Stimulated activated CD8-positive, alpha-beta memory T cell treated with anti-CD3 and anti-CD28 coated beads, Interleukin-15, amount 100 ng/mL, for 48 hours (primary cell): ENCODE data around the gene KLHL25.
"Not testable (repeated sequence)": the region's sequence is repeated elsewhere in the genome, so short reads cannot be mapped to it uniquely, and the experiment has no call there.

Source experiments
- DNase-seq, 2 donors: peaks; one replicate each; pipeline ENCODE4 v3.0.0-alpha.2; 2020; ENCODE audit warnings: low read depth in 2 of 2

KLHL25 gene

GRCh38 chr15:85794598-85795336 is at the start of gene KLHL25:
Gene KLHL25 (minus strand): TSS chr15:85794925. CDS start chr15:85769810, 25,115 bp downstream.
- peak; percentile 85 to 89 for DNase-seq

- no peak for DNase-seq
Observed at GRCh38 chr15:85840802-85841152, 46.1 kb upstream of the KLHL25 start.

- peak; percentile 66 to 67 for DNase-seq
Observed at GRCh38 chr15:85840079-85840801, 45.5 kb upstream of the KLHL25 start.

GRCh38 chr15:85839643-85840042 is 44.9 kb upstream of the KLHL25 start:
- DNase-seq = no peak

- no peak for DNase-seq
Observed at GRCh38 chr15:85838655-85839054, 43.9 kb upstream of the KLHL25 start.

- DNase-seq = no peak
Observed at GRCh38 chr15:85837881-85838280, 43.2 kb upstream of the KLHL25 start.

GRCh38 chr15:85837011-85837433 is 42.3 kb upstream of the KLHL25 start:
- DNase-seq = no peak

GRCh38 chr15:85834651-85835050 is 39.9 kb upstream of the KLHL25 start:
- no peak for DNase-seq

GRCh38 chr15:85832394-85832793 is 37.7 kb upstream of the KLHL25 start:
- no peak for DNase-seq

GRCh38 chr15:85831415-85832113 is 36.8 kb upstream of the KLHL25 start:
- peak in 1 of 2 donors; percentile 19 for DNase-seq

GRCh38 chr15:85829754-85830153 is 35.0 kb upstream of the KLHL25 start:
- DNase-seq = not testable (repeated sequence)

- no peak for DNase-seq
Observed at GRCh38 chr15:85828874-85829273, 34.1 kb upstream of the KLHL25 start.

- no peak for DNase-seq
Observed at GRCh38 chr15:85828126-85828525, 33.4 kb upstream of the KLHL25 start.

- DNase-seq = no peak
Observed at GRCh38 chr15:85826756-85827515, 32.2 kb upstream of the KLHL25 start.

- DNase-seq = no peak
Observed at GRCh38 chr15:85825719-85826118, 31.0 kb upstream of the KLHL25 start.

GRCh38 chr15:85825118-85825517 is 30.4 kb upstream of the KLHL25 start:
- no peak for DNase-seq

GRCh38 chr15:85821545-85821944 is 26.8 kb upstream of the KLHL25 start:
- DNase-seq = no peak

- DNase-seq = no peak
Observed at GRCh38 chr15:85819938-85820337, 25.2 kb upstream of the KLHL25 start.

GRCh38 chr15:85813234-85813633 is 18.5 kb upstream of the KLHL25 start:
- DNase-seq = no peak

- DNase-seq = no peak
Observed at GRCh38 chr15:85810075-85810474, 15.3 kb upstream of the KLHL25 start.

- no peak for DNase-seq
Observed at GRCh38 chr15:85805420-85805819, 10.7 kb upstream of the KLHL25 start.
